ENCODE results near the gene MPZL3. TPM values are rescaled to one million over a fixed set of nuclear protein-coding genes. Genes with fewer than 3 reads are reported as not detected.

The MPZL3 gene
- total RNA-seq, 2 experiments from 2014 or later: 24.5 to 29.8 TPM

DNA sequence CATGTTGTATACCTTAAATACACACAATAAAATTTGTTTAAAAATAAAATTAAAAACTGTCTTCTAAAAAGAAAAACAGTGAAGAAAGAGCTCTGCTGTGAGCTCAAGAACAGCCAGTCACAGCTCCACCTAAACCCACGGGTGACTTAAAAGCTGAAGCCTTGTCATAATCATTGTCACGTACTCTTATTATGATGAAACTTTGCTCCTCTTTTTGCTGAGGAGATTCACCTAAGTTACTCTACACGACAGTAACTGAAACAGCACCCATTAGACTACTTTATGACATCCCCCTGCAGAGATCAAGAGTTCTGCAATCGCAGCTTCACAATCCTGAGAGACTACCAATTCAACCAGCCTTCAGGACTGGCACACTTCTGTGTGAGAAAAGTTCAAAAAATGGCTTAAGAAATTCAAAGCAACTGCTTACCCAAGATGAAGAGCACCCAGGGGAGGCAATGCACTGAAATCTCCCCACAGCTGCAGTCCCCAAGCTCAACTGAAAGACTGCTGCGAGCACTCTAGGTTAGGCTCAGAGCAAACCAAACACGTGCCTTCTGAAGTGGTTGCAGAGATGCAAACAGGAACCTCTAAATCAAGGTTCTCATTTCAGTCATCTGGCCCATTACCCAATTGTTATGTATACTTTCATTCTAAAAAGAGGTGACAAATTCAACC, 27.5 kb downstream of the MPZL3 start, which contains the start of gene JAML:
Gene JAML (minus strand): TSS at position 501 of the 678 bp plus-strand sequence. CDS start 10,145 bp downstream, outside the sequence.
- POLR2A ChIA-PET: interaction anchor here (0.6 to 5.3 kb wide), 19 partner anchors 10 to 239 kb away, joined by 3 to 73 read pairs (median 4); partner anchors contain the start of genes CD3D, CD3E, CD3G and IL10RA
- peaks cover 26% of the 10 kb centered on the region for H3K36me3 Mint-ChIP-seq

GRCh38 chr11:118223992-118224391, 28.2 kb downstream of the MPZL3 start:
- H3K4me1 Mint-ChIP-seq: peaks cover 80% of the 10 kb centered on the region
- peak overlapping the region; percentile 90 for H3K4me3 Mint-ChIP-seq
- POLR2A ChIA-PET: interaction anchor here (0.7 to 5.3 kb wide), 17 partner anchors 9 to 238 kb away, joined by 3 to 73 read pairs (median 4); partner anchors contain the start of genes CD3D, CD3E, CD3G and IL10RA
- ATAC-seq (ENCODE audit: low read depth): peak; percentile 44
- no peaks in the 10 kb centered on the region for H3K27me3 Mint-ChIP-seq
- peak overlapping the region; percentile 93 for H3K27ac Mint-ChIP-seq
- DNase-seq: no peak
- peaks cover 24% of the 10 kb centered on the region for H3K36me3 Mint-ChIP-seq
- no peaks in the 10 kb centered on the region for H3K9me3 Mint-ChIP-seq

More for the DNA sequence above, 27.5 kb downstream of the MPZL3 start, which contains the start of gene JAML:
- Mint-ChIP-seq H3K27me3 (no peaks in the 10 kb centered on the region), H3K27ac (peak within 1 kb of the TSS; percentile 93), H3K4me1 (peaks cover 74% of the 10 kb centered on the region), H3K9me3 (no peaks in the 10 kb centered on the region), H3K4me3 (peak within 1 kb of the TSS; percentile 90)
- peak; percentile 74 for ATAC-seq (ENCODE audit: low read depth)
- DNase-seq: peak; percentile 69

DNA sequence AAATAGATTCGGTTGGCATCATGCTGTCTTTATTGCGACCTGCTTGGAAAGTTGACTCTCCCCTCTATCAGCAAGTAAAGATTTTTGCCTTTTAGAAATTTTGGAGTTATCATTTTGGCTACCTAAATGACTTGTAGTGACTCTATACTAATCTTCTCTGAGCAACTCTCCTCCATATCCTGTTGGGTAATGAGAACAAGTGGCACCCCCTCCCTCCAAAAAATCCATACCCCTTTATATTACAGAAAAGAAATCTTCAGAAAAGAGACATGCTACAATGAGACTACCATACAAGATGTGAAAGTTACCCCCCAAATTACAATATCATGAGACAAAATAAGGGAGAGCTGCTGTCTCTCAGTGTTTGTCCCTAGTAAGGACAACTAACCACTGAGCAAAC, 28.6 kb downstream of the MPZL3 start:
- peak overlapping the region; percentile 90 for H3K4me3 Mint-ChIP-seq
- H3K27me3 Mint-ChIP-seq: no peaks in the 10 kb centered on the region
- no peak for DNase-seq
- peaks cover 24% of the 10 kb centered on the region for H3K36me3 Mint-ChIP-seq
- POLR2A ChIA-PET: interaction anchor here (1.0 to 5.3 kb wide), 7 partner anchors 8 to 119 kb away, joined by 4 to 73 read pairs (median 39); partner anchors contain the start of genes CD3D, CD3E, CD3G and MPZL3
- peak; percentile 17 for ATAC-seq (ENCODE audit: low read depth)
- H3K4me1 Mint-ChIP-seq: peaks cover 83% of the 10 kb centered on the region
- H3K27ac Mint-ChIP-seq: peak overlapping the region; percentile 93
- no peaks in the 10 kb centered on the region for H3K9me3 Mint-ChIP-seq

- Mint-ChIP-seq H3K27ac (peak overlapping the region; percentile 94), H3K36me3 (peaks cover 27% of the 10 kb centered on the region), H3K4me1 (peaks cover 82% of the 10 kb centered on the region), H3K4me3 (peak overlapping the region; percentile 85), H3K9me3 (no peaks in the 10 kb centered on the region), H3K27me3 (no peaks in the 10 kb centered on the region)
- no peak for ATAC-seq (ENCODE audit: low read depth)
- POLR2A ChIA-PET: interaction anchor here (0.7 to 12.2 kb wide), 7 partner anchors 9 to 120 kb away, joined by 3 to 118 read pairs (median 5); partner anchors contain the start of gene CD3D
- DNase-seq: no peak
These were observed 29.7 kb downstream of the MPZL3 start for GRCh38 chr11:118222437-118222836.

- H3K27ac Mint-ChIP-seq: peak overlapping the region; percentile 94
- H3K9me3 Mint-ChIP-seq: no peaks in the 10 kb centered on the region
- H3K36me3 Mint-ChIP-seq: peaks cover 24% of the 10 kb centered on the region
- peaks cover 82% of the 10 kb centered on the region for H3K4me1 Mint-ChIP-seq
- H3K4me3 Mint-ChIP-seq: peak overlapping the region; percentile 85
- DNase-seq (no peak), ATAC-seq (ENCODE audit: low read depth) (no peak)
- POLR2A ChIA-PET: interaction anchor here (0.6 to 12.2 kb wide), 9 partner anchors 9 to 1163 kb away, joined by 3 to 118 read pairs (median 5); partner anchors contain the start of genes CD3D and MPZL3
- no peaks in the 10 kb centered on the region for H3K27me3 Mint-ChIP-seq
These were observed 30.7 kb downstream of the MPZL3 start for GRCh38 chr11:118221419-118221818.

GRCh38 chr11:118219732-118220131, 32.4 kb downstream of the MPZL3 start:
- H3K36me3 Mint-ChIP-seq: peaks cover 15% of the 10 kb centered on the region
- POLR2A ChIA-PET: interaction anchor here (3.8 to 12.2 kb wide), 2 partner anchors 17 to 32 kb away, joined by 19 to 118 read pairs; partner anchors contain the start of gene MPZL3
- H3K4me1 Mint-ChIP-seq: peaks cover 82% of the 10 kb centered on the region
- no peak for ATAC-seq (ENCODE audit: low read depth)
- H3K4me3 Mint-ChIP-seq: peak overlapping the region; percentile 85
- H3K27me3 Mint-ChIP-seq: no peaks in the 10 kb centered on the region
- peak overlapping the region; percentile 94 for H3K27ac Mint-ChIP-seq
- no peak for DNase-seq
- H3K9me3 Mint-ChIP-seq: no peaks in the 10 kb centered on the region

- peak overlapping the region; percentile 94 for H3K27ac Mint-ChIP-seq
- no peak for ATAC-seq (ENCODE audit: low read depth)
- DNase-seq: no peak
- peak overlapping the region; percentile 85 for H3K4me3 Mint-ChIP-seq
- H3K9me3 Mint-ChIP-seq: no peaks in the 10 kb centered on the region
- POLR2A ChIA-PET: interaction anchor here (2.1 to 12.2 kb wide), 3 partner anchors 16 to 32 kb away, joined by 8 to 118 read pairs (median 19); partner anchors contain the start of gene MPZL3
- H3K36me3 Mint-ChIP-seq: peaks cover 15% of the 10 kb centered on the region
- H3K27me3 Mint-ChIP-seq: no peaks in the 10 kb centered on the region
- peaks cover 85% of the 10 kb centered on the region for H3K4me1 Mint-ChIP-seq
These were observed 32.9 kb downstream of the MPZL3 start for GRCh38 chr11:118219244-118219643.

- ATAC-seq (ENCODE audit: low read depth): peak; percentile 27
- no peaks in the 10 kb centered on the region for H3K9me3 Mint-ChIP-seq
- H3K4me1 Mint-ChIP-seq: peaks cover 91% of the 10 kb centered on the region
- peak overlapping the region; percentile 82 for H3K4me3 Mint-ChIP-seq
- no peaks in the 10 kb centered on the region for H3K27me3 Mint-ChIP-seq
- no peak for DNase-seq
- peak overlapping the region; percentile 95 for H3K27ac Mint-ChIP-seq
- POLR2A ChIA-PET: interaction anchor here (1.1 to 12.2 kb wide), 5 partner anchors 8 to 142 kb away, joined by 4 to 118 read pairs (median 8); partner anchors contain the start of genes JAML and UBE4A
- peaks cover 22% of the 10 kb centered on the region for H3K36me3 Mint-ChIP-seq
These were observed 34.6 kb downstream of the MPZL3 start for GRCh38 chr11:118217575-118217974.

- Mint-ChIP-seq H3K4me3 (peak overlapping the region; percentile 82), H3K36me3 (peaks cover 29% of the 10 kb centered on the region), H3K27ac (peak overlapping the region; percentile 95), H3K9me3 (no peaks in the 10 kb centered on the region), H3K27me3 (no peaks in the 10 kb centered on the region), H3K4me1 (peaks cover 91% of the 10 kb centered on the region)
- DNase-seq (no peak), ATAC-seq (ENCODE audit: low read depth) (peak; percentile 50)
- POLR2A ChIA-PET: interaction anchor here (0.9 to 12.2 kb wide), 13 partner anchors 9 to 143 kb away, joined by 3 to 118 read pairs (median 5); partner anchors contain the start of genes CD3D, JAML, MPZL2 and MPZL3
These were observed 35.3 kb downstream of the MPZL3 start for GRCh38 chr11:118216621-118217481.

GRCh38 chr11:118215765-118216164, 36.4 kb downstream of the MPZL3 start:
- Mint-ChIP-seq H3K9me3 (no peaks in the 10 kb centered on the region), H3K27me3 (no peaks in the 10 kb centered on the region), H3K4me3 (peak overlapping the region; percentile 82), H3K4me1 (peaks cover 86% of the 10 kb centered on the region), H3K27ac (peak overlapping the region; percentile 95), H3K36me3 (peaks cover 39% of the 10 kb centered on the region)
- no peak for ATAC-seq (ENCODE audit: low read depth)
- POLR2A ChIA-PET: interaction anchor here (0.7 to 12.2 kb wide), 9 partner anchors 9 to 130 kb away, joined by 3 to 118 read pairs (median 5); partner anchors contain the start of genes JAML and MPZL3
- no peak for DNase-seq

- Mint-ChIP-seq H3K27me3 (no peaks in the 10 kb centered on the region), H3K36me3 (peaks cover 44% of the 10 kb centered on the region), H3K4me3 (peak overlapping the region; percentile 82), H3K9me3 (no peaks in the 10 kb centered on the region), H3K4me1 (peaks cover 84% of the 10 kb centered on the region), H3K27ac (peak overlapping the region; percentile 95)
- no peak for DNase-seq
- POLR2A ChIA-PET: interaction anchor here (1.3 to 12.2 kb wide), 8 partner anchors 9 to 130 kb away, joined by 4 to 118 read pairs (median 8); partner anchors contain the start of genes JAML and MPZL3
- ATAC-seq (ENCODE audit: low read depth): peak; percentile 73
These were observed 36.9 kb downstream of the MPZL3 start for GRCh38 chr11:118215262-118215661.

GRCh38 chr11:118214210-118214914, 37.8 kb downstream of the MPZL3 start:
- ATAC-seq (ENCODE audit: low read depth) (no peak), DNase-seq (no peak)
- Mint-ChIP-seq H3K27me3 (no peaks in the 10 kb centered on the region), H3K4me1 (peaks cover 78% of the 10 kb centered on the region), H3K27ac (peak overlapping the region; percentile 95), H3K4me3 (peak overlapping the region; percentile 82), H3K9me3 (no peaks in the 10 kb centered on the region), H3K36me3 (peaks cover 41% of the 10 kb centered on the region)
- POLR2A ChIA-PET: interaction anchor here (0.9 to 12.2 kb wide), 7 partner anchors 8 to 37 kb away, joined by 4 to 118 read pairs (median 10); partner anchors contain the start of genes JAML and MPZL3

Measured in activated naive CD8-positive, alpha-beta T cell treated with anti-CD3 and anti-CD28 coated beads, Interleukin-2, amount 10 ng/mL, durations not matched to agents 7 days and 5 days (primary cell).